WERI-Rb-1 (cell line): ENCODE data around the gene NIPA2.

Experiments
- DNase-seq: peaks from one replicate; pipeline ENCODE4 v3.0.0-alpha.2; 2020
- H3K27ac ChIP-seq: fragments of 250-450 bp; sonication (Bioruptor Pico); 2 replicates; pipeline ENCODE4 v1.5.1; 2020; ENCODE audit warnings: mild to moderate bottlenecking, moderate library complexity
- H3K27me3 ChIP-seq: fragments of 250-450 bp; sonication (Bioruptor Pico); 2 replicates; pipeline ENCODE4 v1.5.1; 2021; ENCODE audit warnings: mild to moderate bottlenecking, low read depth, moderate library complexity; ENCODE audit not compliant: insufficient read depth, severe bottlenecking
- H3K36me3 ChIP-seq: fragments of 250-450 bp; sonication (Bioruptor Pico); 2 replicates; pipeline ENCODE4 v1.5.1; 2020; ENCODE audit warnings: mild to moderate bottlenecking, moderate library complexity
- H3K4me3 ChIP-seq: 2 replicates; pipeline ENCODE4 v1.5.1; 2011; ENCODE audit warnings: low read depth, mild to moderate bottlenecking, control low read depth, low read length
- H3K9me3 ChIP-seq: fragments of 250-450 bp; sonication (Bioruptor Pico); 2 replicates; pipeline ENCODE4 v1.5.1; 2021; ENCODE audit warnings: mild to moderate bottlenecking, moderate library complexity; ENCODE audit not compliant: severe bottlenecking
- TF ChIP-seq, protein P1 (sequence below): IDR thresholded peaks from 2 replicates; pipeline ENCODE4 v1.5.1; 2011; ENCODE audit warnings: low read depth, mild to moderate bottlenecking, control low read depth, inconsistent platforms, low read length

The NIPA2 gene

GRCh38 chr15:22855791-22856190 lies 17.3 kb downstream of the NIPA2 start:
- no peak for DNase-seq
- TF ChIP-seq, protein P1, sequence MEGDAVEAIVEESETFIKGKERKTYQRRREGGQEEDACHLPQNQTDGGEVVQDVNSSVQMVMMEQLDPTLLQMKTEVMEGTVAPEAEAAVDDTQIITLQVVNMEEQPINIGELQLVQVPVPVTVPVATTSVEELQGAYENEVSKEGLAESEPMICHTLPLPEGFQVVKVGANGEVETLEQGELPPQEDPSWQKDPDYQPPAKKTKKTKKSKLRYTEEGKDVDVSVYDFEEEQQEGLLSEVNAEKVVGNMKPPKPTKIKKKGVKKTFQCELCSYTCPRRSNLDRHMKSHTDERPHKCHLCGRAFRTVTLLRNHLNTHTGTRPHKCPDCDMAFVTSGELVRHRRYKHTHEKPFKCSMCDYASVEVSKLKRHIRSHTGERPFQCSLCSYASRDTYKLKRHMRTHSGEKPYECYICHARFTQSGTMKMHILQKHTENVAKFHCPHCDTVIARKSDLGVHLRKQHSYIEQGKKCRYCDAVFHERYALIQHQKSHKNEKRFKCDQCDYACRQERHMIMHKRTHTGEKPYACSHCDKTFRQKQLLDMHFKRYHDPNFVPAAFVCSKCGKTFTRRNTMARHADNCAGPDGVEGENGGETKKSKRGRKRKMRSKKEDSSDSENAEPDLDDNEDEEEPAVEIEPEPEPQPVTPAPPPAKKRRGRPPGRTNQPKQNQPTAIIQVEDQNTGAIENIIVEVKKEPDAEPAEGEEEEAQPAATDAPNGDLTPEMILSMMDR: no peak
- Histone ChIP-seq H3K9me3 (no peaks in the 10 kb centered on the region), H3K4me3 (no peak overlapping the region), H3K36me3 (peaks cover 58% of the 10 kb centered on the region), H3K27ac (no peak overlapping the region), H3K27me3 (no peaks in the 10 kb centered on the region)

- TF ChIP-seq, protein P1: no peak
- Histone ChIP-seq H3K4me3 (no peak overlapping the region), H3K27me3 (no peaks in the 10 kb centered on the region), H3K9me3 (no peaks in the 10 kb centered on the region), H3K27ac (no peak overlapping the region), H3K36me3 (peaks cover 64% of the 10 kb centered on the region)
- DNase-seq: no peak
Measured at GRCh38 chr15:22856659-22857058, 18.2 kb downstream of the NIPA2 start.

GRCh38 chr15:22861161-22861560 lies 22.7 kb downstream of the NIPA2 start:
- Histone ChIP-seq H3K27me3 (no peaks in the 10 kb centered on the region), H3K27ac (no peak overlapping the region), H3K9me3 (no peaks in the 10 kb centered on the region), H3K36me3 (peaks cover 59% of the 10 kb centered on the region), H3K4me3 (no peak overlapping the region)
- TF ChIP-seq, protein P1: no peak
- DNase-seq: no peak

DNA sequence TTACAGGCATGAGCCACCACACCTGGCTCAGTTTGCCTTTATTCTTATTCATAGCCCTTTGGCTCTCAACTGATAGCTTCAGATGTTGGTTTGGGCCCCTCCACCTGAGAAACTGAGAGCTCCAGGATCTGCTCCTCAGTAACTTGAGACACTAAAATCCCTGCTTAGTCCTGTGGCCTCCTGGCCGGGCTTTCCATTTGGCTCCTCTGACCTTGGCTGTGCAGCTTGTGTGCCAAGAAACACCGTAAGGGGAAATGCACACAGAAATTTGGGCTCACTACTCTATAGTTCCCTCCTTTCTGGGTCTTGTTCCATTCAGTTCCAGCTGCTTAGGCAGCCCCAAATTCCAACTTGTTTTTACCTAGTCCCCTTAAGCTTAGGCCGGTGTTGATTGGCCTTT lies 24.9 kb downstream of the NIPA2 start:
- peaks cover 70% of the 10 kb centered on the region for H3K36me3 ChIP-seq
- H3K4me3 ChIP-seq: no peak overlapping the region
- H3K9me3 ChIP-seq: no peaks in the 10 kb centered on the region
- H3K27ac ChIP-seq: no peak overlapping the region
- no peak for DNase-seq
- no peaks in the 10 kb centered on the region for H3K27me3 ChIP-seq
- TF ChIP-seq, protein P1: no peak

GRCh38 chr15:22866079-22866478 lies 27.6 kb downstream of the NIPA2 start:
- no peaks in the 10 kb centered on the region for H3K27me3 ChIP-seq
- H3K27ac ChIP-seq: no peak overlapping the region
- no peaks in the 10 kb centered on the region for H3K9me3 ChIP-seq
- TF ChIP-seq, protein P1: no peak
- H3K36me3 ChIP-seq: peaks cover 65% of the 10 kb centered on the region
- no peak overlapping the region for H3K4me3 ChIP-seq
- DNase-seq: no peak

- peaks cover 57% of the 10 kb centered on the region for H3K36me3 ChIP-seq
- no peak for DNase-seq
- H3K27ac ChIP-seq: no peak overlapping the region
- TF ChIP-seq, protein P1: no peak
- no peaks in the 10 kb centered on the region for H3K27me3 ChIP-seq
- H3K4me3 ChIP-seq: no peak overlapping the region
- H3K9me3 ChIP-seq: no peaks in the 10 kb centered on the region
Measured at GRCh38 chr15:22867886-22868285, 29.4 kb downstream of the NIPA2 start.
